Fibroblast of lung (primary cell): ENCODE measurements around the gene PTTG2. TPM values are rescaled to one million over a fixed set of nuclear protein-coding genes. Genes with fewer than 3 reads are reported as not detected.
A peak's percentile ranks its signal among the peaks of the same experiment; 100 is the strongest.

Source experiments
- DNase-seq, 2 donors: peaks; one replicate each; pipeline versions ENCODE4 v3.0.0 to v3.0.0-alpha.2; 2010; ENCODE audit warnings: low read depth in 2 of 2
- H2AFZ ChIP-seq: 2 replicates; pipeline ENCODE4 v1.5.1; 2012; ENCODE audit warnings: low read length, control low read depth, inconsistent platforms
- H3K27ac ChIP-seq: 2 replicates; pipeline ENCODE4 v1.5.1; 2011; ENCODE audit warnings: low read length, control low read depth; ENCODE audit not compliant: insufficient read depth
- H3K27me3 ChIP-seq: 2 replicates; pipeline ENCODE4 v1.5.1; 2011; ENCODE audit warnings: mild to moderate bottlenecking, low read length; ENCODE audit not compliant: control insufficient read depth, insufficient read depth
- H3K36me3 ChIP-seq: 2 replicates; pipeline ENCODE4 v1.5.1; 2011; ENCODE audit warnings: low read length; ENCODE audit not compliant: control insufficient read depth, insufficient read depth
- H3K4me1 ChIP-seq: 2 replicates; pipeline ENCODE4 v1.5.1; 2011; ENCODE audit warnings: low read length; ENCODE audit not compliant: control insufficient read depth, insufficient read depth; ENCODE audit errors: extremely low read depth
- H3K4me2 ChIP-seq: 2 replicates; pipeline ENCODE4 v1.5.1; 2011; ENCODE audit warnings: low read length, control low read depth; ENCODE audit not compliant: insufficient read depth; ENCODE audit errors: extremely low read depth
- H3K4me3 ChIP-seq, 4 experiments: fragments of 200-600 bp in 1 of 4; sonication (generic) in 1 of 4; replicated peaks in 1 of 4; 2 replicates each; pipeline ENCODE4 v1.5.1; 2011 to 2016; ENCODE audit warnings: low read length in 4 of 4, low read depth in 3 of 4, mild to moderate bottlenecking in 3 of 4, control low read depth in 2 of 4, inconsistent platforms in 1 of 4, mixed read lengths in 1 of 4; ENCODE audit not compliant: insufficient read depth in 1 of 4; ENCODE audit errors: control extremely low read depth in 1 of 4
- H3K79me2 ChIP-seq: 2 replicates; pipeline ENCODE4 v1.5.1; 2012; ENCODE audit warnings: mild to moderate bottlenecking, low read length, inconsistent platforms; ENCODE audit not compliant: control insufficient read depth, insufficient read depth
- H3K9ac ChIP-seq: 2 replicates; pipeline ENCODE4 v1.5.1; 2011; ENCODE audit warnings: mild to moderate bottlenecking, low read length, control low read depth; ENCODE audit not compliant: insufficient read depth
- H3K9me3 ChIP-seq: 2 replicates; pipeline ENCODE4 v1.5.1; 2012; ENCODE audit warnings: low read depth, low read length; ENCODE audit not compliant: control insufficient read depth, insufficient read depth
- H4K20me1 ChIP-seq: 2 replicates; pipeline ENCODE4 v1.5.1; 2011; ENCODE audit warnings: low read length; ENCODE audit not compliant: control insufficient read depth, insufficient read depth; ENCODE audit errors: extremely low read depth
- CTCF ChIP-seq, 2 donors: IDR thresholded peaks in 1 of 2; conservative IDR thresholded peaks in 1 of 2; 1 replicate in 1 of 2; 2 replicates in 1 of 2; pipeline ENCODE4 v1.5.1; 2011 to 2012; ENCODE audit warnings: low read length in 2 of 2, control low read depth in 1 of 2, inconsistent platforms in 1 of 2, low read depth in 1 of 2, mild to moderate bottlenecking in 1 of 2
- EZH2 ChIP-seq: IDR thresholded peaks from 2 replicates; pipeline ENCODE4 v1.5.1; 2012; ENCODE audit warnings: low read length, control low read depth, mild to moderate bottlenecking; ENCODE audit errors: missing control alignments
- polyA plus RNA-seq, 2 donors: library from polyadenylated mRNA; depleted of rRNA in 1 of 2; stranded (reverse) in 1 of 2; unstranded in 1 of 2; fragments of >200 nt; gene quantifications; 2 replicates each; pipeline ENCODE4 v1.2.1, GENCODE V29; 2011 to 2012; ENCODE audit warnings: missing spikeins in 1 of 2
- total RNA-seq: library from RNA; depleted of rRNA; stranded (reverse); fragments of >200 nt; gene quantifications from 2 replicates; pipeline ENCODE4 v1.2.1, GENCODE V29; 2014

The PTTG2 gene
- total and polyA plus RNA-seq, 2 donors (not counting 1 experiment from before 2014, with no cell fraction given) = not detected

- H3K27me3 ChIP-seq = no peaks in the 10 kb centered on the region
- no peaks in the 10 kb centered on the region for H3K9me3 ChIP-seq
- peak in 1 of 2 donors; percentile 71 for DNase-seq
- H3K9ac ChIP-seq = no peak overlapping the region
- H2AFZ ChIP-seq = no peak overlapping the region
- no peaks in the 10 kb centered on the region for H4K20me1 ChIP-seq
- no peak overlapping the region for H3K4me3 ChIP-seq
- no peak for TF ChIP-seq EZH2
- no peak for TF ChIP-seq CTCF (conservative IDR thresholded peaks at IDR 0.05 in 1 of 2, IDR thresholded peaks at IDR 0.05 in 1 of 2; ENCODE audit: low read depth in 1 of 2, low read length in 2 of 2)
- H3K36me3 ChIP-seq = no peaks in the 10 kb centered on the region
- H3K4me2 ChIP-seq = no peak overlapping the region
- no peaks in the 10 kb centered on the region for H3K79me2 ChIP-seq
- no peak overlapping the region for H3K27ac ChIP-seq
- H3K4me1 ChIP-seq = peaks cover 2% of the 10 kb centered on the region
Measured at GRCh38 chr4:38004062-38004461, 43.9 kb downstream of the PTTG2 start.

- no peaks in the 10 kb centered on the region for H4K20me1 ChIP-seq
- peaks cover 2% of the 10 kb centered on the region for H3K4me1 ChIP-seq
- H3K4me3 ChIP-seq = no peak overlapping the region
- H3K27me3 ChIP-seq = no peaks in the 10 kb centered on the region
- no peak overlapping the region for H3K4me2 ChIP-seq
- TF ChIP-seq EZH2 = no peak
- H3K9me3 ChIP-seq = no peaks in the 10 kb centered on the region
- H3K36me3 ChIP-seq = no peaks in the 10 kb centered on the region
- no peak overlapping the region for H3K27ac ChIP-seq
- no peak overlapping the region for H2AFZ ChIP-seq
- no peak for DNase-seq
- H3K79me2 ChIP-seq = no peaks in the 10 kb centered on the region
- H3K9ac ChIP-seq = no peak overlapping the region
Measured at GRCh38 chr4:38004887-38005286, 44.7 kb downstream of the PTTG2 start.

- H4K20me1 ChIP-seq = no peaks in the 10 kb centered on the region
Measured at GRCh38 chr4:38005637-38006036, 45.4 kb downstream of the PTTG2 start.

More at GRCh38 chr4:38005637-38006036, 45.4 kb downstream of the PTTG2 start:
- no peak overlapping the region for H3K9ac ChIP-seq
- H3K79me2 ChIP-seq = peaks cover 3% of the 10 kb centered on the region
- no peak overlapping the region for H3K27ac ChIP-seq
- no peak overlapping the region for H3K4me2 ChIP-seq
- H3K36me3 ChIP-seq = no peaks in the 10 kb centered on the region
- no peaks in the 10 kb centered on the region for H3K27me3 ChIP-seq
- peaks cover 2% of the 10 kb centered on the region for H3K4me1 ChIP-seq
- H3K9me3 ChIP-seq = no peaks in the 10 kb centered on the region
- H2AFZ ChIP-seq = no peak overlapping the region
- H3K4me3 ChIP-seq = no peak overlapping the region
- no peak for TF ChIP-seq EZH2
- TF ChIP-seq CTCF (conservative IDR thresholded peaks at IDR 0.05 in 1 of 2, IDR thresholded peaks at IDR 0.05 in 1 of 2; ENCODE audit: low read depth in 1 of 2, low read length in 2 of 2) = no peak
- no peak for DNase-seq
